Measurements from ENCODE around the gene KCNN3.

Gene KCNN3

GRCh38 chr1:154799188-154799587 is 70.9 kb downstream of the KCNN3 start:
- in situ Hi-C loops (cut with MboI; ENCODE audit: low sequenced_read_pairs) = no loop called here

- in situ Hi-C loops (cut with MboI; ENCODE audit: low sequenced_read_pairs) = no loop called here
These were observed 71.4 kb downstream of the KCNN3 start for GRCh38 chr1:154798645-154799044.

DNA sequence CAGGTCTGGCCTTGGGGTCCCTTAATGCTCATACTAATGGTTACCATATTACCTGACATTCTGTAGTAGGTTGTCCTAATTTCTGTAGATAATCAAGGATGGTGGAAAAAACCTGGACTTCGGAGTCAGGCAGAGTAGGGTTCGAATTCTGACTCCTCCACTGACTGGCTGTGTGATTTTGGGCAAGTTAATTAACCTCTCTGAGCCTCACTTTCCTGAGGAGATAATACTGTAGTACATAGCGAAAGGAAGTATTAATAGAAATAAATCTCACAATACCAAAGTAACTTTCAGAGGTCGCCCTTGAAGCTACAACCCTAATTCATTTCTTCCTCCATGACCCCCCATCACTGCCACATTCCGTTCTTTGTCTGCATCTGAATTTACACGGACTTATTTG is 72.9 kb downstream of the KCNN3 start:
- in situ Hi-C loops (cut with MboI; ENCODE audit: low sequenced_read_pairs) = no loop called here

DNA sequence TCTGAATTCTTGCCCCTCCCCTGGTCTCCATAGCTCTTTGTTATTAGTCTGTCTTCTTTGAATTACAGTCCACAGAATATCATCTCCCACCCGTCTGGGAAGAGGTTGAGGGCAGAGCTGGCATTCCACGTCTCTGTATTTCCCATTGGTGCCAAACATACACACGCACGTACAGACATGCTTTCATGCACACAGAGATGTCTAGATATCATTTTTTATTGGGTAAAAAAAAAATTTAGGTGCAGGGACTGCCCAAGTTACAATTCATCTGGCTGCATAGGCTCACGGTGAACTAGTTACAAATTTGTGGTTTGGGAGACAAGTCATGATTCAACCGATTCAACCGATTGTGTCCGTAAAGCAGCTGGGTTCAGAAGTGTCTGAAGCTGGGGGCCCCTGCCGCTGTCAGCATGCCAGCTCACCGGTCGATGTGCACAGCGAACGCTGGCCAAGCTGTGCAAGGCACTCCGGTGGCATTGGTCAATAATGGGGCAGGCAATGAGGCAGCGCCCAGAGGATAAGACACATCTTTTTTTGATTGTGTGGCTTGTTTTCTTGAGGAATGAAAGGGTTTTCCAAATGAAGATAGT is 73.7 kb downstream of the KCNN3 start:
- in situ Hi-C loops (cut with MboI; ENCODE audit: low sequenced_read_pairs) = no loop called here

- in situ Hi-C loops (cut with MboI; ENCODE audit: low sequenced_read_pairs) = no loop called here
These were observed 75.5 kb downstream of the KCNN3 start for GRCh38 chr1:154794608-154795007.

- in situ Hi-C loops (cut with MboI; ENCODE audit: low sequenced_read_pairs) = no loop called here
These were observed 76.4 kb downstream of the KCNN3 start for GRCh38 chr1:154793685-154794084.

GRCh38 chr1:154792899-154793298 is 77.2 kb downstream of the KCNN3 start:
- in situ Hi-C loops (cut with MboI; ENCODE audit: low sequenced_read_pairs) = no loop called here

DNA sequence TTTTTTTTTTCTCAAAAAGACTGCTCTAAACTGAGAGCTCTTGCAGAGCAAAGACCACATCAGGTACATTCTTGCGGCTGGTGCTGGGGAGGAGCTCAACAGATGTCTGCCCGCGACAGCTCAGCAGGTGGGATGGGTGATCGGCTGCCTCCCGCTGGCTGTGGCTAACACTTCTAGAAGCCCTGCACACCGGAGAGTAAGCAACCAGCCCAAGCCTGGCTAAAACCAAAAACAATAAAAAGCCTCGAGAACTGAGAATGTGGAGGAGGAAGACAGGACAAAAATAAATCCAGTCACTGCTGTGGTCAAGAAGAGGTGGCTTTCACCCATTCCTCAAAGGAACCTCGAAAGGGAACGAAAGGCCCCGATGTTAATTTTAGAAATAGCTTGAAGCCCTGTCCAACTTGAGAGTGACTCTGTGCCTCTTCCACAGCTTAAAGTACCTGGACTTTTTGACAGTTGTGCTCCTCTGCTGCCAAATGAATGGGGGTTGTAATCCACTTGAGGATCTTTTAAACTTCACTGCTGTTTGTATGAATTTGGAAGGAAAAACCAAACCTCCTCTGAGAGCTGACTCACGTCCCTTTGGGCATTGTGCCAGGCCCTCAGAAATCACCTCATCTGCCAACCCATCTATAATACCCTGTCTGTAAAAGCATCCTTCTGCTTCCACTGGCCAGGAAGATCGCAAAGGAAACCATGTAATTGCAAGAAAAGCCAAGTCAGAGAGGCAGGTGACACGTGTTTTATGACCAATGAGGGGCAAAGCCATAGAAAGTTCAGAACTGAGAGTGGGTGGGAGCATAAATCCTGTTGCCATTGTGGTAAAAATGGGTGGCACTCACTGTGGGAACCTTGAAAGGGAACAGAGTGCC is 78.6 kb downstream of the KCNN3 start:
- in situ Hi-C loops (cut with MboI; ENCODE audit: low sequenced_read_pairs) = no loop called here

DNA sequence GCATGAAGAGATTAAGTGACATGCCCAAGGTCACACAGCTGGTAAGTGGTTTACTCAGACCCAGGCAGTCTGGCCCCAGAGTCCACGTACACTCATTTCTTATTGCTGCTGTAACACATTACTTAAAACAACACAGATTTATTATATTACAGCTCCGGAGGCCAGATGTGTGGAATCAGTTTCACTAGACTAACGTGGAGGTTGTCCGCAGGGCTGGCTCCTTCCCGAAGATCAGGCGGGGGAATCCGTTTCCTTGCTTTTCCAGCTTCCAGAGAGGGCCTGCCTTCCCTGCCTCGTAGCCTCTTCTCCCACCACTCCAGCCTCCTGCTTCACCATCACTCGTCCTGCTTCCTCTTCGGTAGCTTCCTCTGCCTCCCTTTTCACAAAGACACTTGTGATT is 81.2 kb downstream of the KCNN3 start:
- in situ Hi-C loops (cut with MboI; ENCODE audit: low sequenced_read_pairs) = no loop called here

DNA sequence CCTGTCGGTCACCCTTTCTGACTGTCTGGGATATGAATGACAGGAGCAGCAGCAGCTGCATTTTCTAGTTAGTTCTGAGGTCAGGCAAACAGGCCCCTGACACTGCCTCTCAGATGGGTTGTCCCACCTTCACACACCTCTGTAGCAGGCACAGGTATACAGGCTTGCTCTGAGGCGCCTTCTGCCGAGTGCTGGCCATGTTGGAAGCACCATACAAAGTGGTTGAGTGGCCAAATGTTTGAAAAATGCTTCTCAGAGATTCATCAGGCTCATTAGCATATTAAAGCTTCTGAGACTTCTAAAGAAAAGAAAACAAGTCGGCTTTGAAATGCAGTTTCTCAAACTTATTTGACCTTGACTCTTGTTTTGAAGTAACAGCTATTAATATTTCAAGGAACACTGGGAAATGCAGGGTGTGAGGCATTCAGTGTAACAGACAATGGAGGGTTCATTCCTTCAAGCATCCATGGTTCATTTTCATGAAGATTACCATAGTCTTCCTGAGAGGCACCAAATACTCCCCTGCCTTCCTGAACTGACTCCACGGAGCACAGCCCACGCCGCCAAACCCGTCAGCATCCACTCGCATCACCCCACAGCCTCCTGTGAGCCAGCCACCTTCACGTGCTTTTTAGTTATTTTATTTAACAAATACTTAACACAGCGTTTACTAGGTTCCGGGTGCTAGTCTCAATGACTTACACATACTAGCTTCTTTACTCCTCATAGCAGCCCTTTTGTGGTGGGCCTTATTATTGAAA is 81.8 kb downstream of the KCNN3 start:
- in situ Hi-C loops (cut with MboI; ENCODE audit: low sequenced_read_pairs) = no loop called here

DNA sequence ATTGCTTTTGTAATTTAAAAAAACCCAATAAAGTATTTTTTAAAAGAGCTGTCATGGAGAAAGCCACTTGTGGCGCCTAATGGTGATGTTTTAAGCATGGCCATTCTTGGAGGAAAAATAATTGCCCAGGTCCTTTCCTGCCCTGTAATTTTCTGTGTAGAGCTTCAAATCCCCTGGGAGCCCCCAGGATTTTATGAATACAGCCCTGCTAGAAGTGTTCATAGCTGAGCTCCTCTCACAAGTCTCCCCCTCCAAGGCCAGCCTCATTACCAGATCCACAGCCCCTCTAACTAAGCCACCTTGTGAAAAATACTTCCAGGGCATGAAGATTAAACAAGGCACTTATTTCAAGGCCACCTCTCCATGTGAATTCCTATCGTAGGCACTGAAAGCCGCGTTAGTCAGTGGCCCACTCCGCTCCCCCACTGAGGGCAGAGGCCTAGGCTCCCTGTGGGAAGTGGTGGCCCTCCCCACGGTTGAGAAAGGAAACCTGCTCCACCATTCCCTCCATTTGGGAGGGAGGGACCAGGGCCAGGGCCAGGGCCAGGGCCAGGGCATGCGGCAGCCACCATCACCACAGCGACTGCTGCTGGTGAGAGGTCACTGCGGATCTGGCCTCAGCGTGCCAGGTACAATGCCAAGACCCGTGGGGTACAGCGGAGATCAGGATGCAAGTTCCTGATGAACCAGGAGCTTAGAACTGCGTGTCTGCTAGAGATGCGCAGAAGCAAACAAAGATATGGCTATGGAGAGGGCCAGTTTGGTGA is 83.1 kb downstream of the KCNN3 start:
- in situ Hi-C loops (cut with MboI; ENCODE audit: low sequenced_read_pairs) = no loop called here

- in situ Hi-C loops (cut with MboI; ENCODE audit: low sequenced_read_pairs) = no loop called here
These were observed 85.1 kb downstream of the KCNN3 start for GRCh38 chr1:154784924-154785531.

- in situ Hi-C loops (cut with MboI; ENCODE audit: low sequenced_read_pairs) = no loop called here
These were observed 85.7 kb downstream of the KCNN3 start for GRCh38 chr1:154784416-154784815.

DNA sequence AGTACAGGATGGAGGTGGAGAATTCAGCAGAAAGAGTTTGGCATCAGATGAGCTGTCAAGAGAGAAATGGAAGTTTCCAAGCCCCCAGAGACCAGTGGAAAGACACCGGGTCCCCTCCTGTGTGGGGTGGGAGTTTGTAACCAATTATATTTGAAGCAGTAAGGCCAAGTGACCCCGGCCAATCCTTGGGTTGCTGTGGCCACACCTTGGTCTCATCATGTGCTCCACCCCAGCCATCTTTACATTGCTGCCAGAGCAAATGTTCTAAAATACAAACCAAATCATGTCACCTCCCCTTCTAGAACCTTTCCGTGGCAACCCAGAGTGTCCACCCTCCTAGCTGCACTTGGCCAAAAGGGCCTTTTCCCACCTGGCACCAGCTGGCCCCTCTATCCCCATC is 86.1 kb downstream of the KCNN3 start:
- in situ Hi-C loops (cut with MboI; ENCODE audit: low sequenced_read_pairs) = no loop called here

- in situ Hi-C loops (cut with MboI; ENCODE audit: low sequenced_read_pairs) = no loop called here
These were observed 89.5 kb downstream of the KCNN3 start for GRCh38 chr1:154780541-154780940.

DNA sequence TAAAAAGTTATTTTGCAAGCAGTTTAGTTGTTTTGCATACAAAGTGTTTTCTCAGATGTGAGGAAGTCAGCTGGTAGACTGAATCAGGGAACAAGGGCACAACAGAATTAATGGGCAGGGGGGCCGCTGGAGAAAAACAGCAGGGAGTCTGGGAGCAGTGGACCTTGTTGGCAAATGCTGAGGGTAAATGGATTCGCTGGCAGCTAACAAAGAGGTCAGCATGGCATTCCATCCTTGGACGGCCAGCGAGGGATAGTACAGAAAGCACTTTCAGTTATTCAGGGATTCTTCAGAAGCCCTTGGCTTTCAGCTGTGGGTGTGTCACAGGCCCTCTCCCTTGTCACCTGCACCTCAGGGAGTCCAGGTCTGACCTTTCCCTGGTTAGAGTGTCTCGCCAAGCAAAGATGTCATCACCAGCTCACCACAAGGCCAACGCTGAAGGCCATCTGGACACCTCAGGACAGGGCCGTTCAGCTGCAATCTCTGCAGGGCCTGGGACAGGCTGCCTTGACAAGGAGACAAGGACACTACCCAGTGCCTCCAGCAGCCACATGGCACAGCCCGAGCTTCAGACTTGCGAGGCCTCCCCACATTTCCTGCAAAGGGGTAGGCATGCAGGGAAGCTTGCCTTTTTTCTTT is 90.4 kb downstream of the KCNN3 start:
- in situ Hi-C loops (cut with MboI; ENCODE audit: low sequenced_read_pairs) = no loop called here

- in situ Hi-C loops (cut with MboI; ENCODE audit: low sequenced_read_pairs) = no loop called here
These were observed 91.1 kb downstream of the KCNN3 start for GRCh38 chr1:154778944-154779343.

DNA sequence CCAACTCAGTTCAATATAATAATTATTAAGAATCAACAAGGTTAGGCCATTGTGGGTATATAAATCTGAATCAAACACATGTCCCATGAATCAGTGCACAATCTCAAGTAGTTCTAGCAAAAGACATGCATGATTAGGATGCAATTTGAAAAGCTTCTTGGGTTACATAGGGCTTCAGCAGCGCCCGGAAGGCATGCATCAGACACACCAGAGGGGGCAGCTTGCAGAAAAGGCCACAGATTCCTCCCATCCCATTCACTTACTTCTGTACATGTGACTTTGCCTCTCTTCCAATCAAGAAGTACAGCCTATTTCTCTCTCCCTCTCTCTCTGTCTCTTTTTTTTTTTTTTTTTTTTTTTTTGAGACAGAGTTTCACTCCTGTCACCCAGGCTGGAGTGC is 91.8 kb downstream of the KCNN3 start:
- in situ Hi-C loops (cut with MboI; ENCODE audit: low sequenced_read_pairs) = no loop called here

- in situ Hi-C loops (cut with MboI; ENCODE audit: low sequenced_read_pairs) = no loop called here
These were observed 92.3 kb downstream of the KCNN3 start for GRCh38 chr1:154777781-154778180.

DNA sequence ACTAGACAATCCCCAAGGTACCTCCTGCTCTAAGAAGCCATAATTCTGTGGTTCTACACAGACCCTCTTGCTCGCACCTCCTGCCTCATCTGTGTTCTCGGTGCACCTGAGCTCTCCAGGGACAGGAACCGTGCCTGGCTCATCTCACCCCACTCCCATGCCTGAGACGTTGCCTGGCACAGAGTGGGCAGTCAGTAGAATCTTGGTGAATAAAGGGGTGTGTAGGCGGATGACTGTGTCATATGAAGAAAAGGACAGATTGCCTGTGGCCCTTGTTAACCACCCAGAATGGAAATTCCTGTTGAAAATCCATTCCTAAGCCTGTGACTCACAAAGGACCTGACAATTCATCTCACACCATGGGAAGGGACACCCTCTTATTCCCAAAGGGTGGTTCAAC is 92.9 kb downstream of the KCNN3 start:
- in situ Hi-C loops (cut with MboI; ENCODE audit: low sequenced_read_pairs) = no loop called here
